Amniotic stem cell (primary cell): ENCODE results near the gene UTP25.
"Not testable (repeated sequence)": the region's sequence is repeated elsewhere in the genome, so short reads cannot be mapped to it uniquely, and the experiment has no call there.

ENCODE experiments used
- DNase-seq: peaks from one replicate; lab custom pipeline; 2025; lab: John Stamatoyannopoulos, UW

Gene UTP25, protein sequence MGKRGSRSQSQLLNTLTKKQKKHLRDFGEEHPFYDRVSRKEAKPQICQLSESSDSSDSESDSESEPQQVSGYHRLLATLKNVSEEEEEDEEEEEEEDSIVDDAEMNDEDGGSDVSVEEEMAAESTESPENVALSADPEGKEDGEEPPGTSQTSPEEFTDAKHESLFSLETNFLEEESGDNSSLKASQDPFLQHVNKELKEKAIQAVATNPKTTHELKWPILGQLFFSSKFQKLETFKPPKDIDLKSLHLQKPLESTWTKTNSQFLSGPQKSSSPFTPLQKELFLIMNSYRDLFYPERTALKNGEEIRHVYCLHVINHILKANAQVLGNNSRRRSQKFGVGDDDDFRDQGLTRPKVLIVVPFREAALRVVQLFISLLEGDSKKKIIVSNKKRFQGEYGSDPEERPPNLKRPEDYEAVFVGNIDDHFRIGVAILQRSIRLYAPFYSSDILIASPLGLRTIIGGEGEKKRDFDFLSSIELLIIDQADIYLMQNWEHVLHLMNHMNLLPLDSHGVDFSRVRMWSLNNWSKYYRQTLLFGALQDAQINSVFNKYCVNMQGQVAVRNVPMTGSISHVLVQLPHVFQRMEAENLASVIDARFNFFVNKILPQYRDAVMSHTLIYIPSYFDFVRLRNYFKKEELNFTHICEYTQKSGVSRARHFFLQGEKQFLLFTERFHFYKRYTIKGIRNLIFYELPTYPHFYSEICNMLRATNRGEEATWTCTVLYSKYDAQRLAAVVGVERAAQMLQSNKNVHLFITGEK

GRCh38 chr1:209827384-209828262 lies at the start of gene UTP25:
Gene UTP25, plus strand, starts transcription at chr1:209827972. Its CDS starts 92 bp downstream, at chr1:209828064.
- peak; percentile 96 for DNase-seq

DNA sequence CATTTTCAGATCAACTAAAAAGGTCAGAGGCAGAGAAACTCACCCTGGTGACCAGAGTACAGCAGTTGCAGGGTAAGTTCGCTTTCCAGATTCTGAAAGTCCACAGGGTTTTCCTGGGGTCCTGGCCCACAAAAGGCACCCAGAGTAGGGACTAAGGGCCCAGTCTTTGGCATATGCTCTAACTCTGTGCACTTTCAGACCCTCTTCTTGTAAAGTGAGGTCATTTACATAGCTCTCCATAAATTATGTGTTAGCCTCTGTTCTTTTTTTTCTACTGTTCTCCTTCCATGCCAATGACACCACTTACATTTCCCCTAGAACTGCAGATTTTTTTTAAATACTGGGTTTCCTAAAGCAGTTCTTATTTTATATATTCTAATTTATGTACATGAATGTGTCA lies 49.7 kb upstream of the UTP25 start:
- no peak for DNase-seq

- no peak for DNase-seq
Observed at GRCh38 chr1:209780268-209780667, 47.5 kb upstream of the UTP25 start.

DNA sequence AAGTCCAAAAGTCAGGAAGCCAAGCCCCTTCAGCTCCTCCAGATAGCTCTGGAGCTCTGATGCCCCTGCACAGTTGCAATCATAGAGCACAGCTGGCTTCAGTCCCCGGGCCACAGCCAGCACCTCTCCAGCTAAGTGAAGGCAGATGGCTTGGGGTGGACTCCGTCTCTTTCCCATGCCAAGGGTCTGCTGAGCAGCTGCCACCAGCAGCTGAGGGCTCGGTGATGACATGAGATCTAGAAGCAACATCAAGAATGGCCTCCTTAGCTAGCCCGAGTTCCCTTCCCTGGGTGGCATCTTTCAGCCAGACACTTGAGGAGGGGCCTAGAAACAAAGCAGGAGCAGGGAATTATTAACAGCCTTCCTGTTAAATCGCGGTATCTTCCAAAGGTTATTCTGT lies 44.4 kb upstream of the UTP25 start:
- no peak for DNase-seq

GRCh38 chr1:209784265-209785169 lies 43.3 kb upstream of the UTP25 start, which contains the start of gene C1orf74:
Gene C1orf74, minus strand, starts transcription at chr1:209784559. Its CDS starts 925 bp downstream, at chr1:209783634.
- peak; percentile 95 for DNase-seq

DNA sequence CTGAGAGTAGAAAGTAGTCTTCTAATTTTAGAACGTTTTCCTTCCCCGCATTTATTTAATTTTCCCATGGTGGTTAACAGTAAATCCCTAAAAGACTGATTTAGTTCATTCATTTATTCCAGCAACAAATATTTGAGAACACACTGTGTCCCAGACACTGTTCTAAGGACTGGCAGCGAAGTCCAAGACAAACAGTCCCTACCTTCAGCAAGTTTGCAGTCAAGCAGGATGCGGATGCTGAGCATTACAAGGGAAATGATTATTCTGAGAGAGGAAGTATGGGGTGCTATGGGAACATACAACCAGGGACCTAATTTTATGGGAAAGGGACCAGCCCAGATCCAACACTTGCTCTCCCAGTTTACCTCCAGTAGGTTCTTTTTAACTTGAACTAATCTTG lies 42.2 kb upstream of the UTP25 start:
- DNase-seq, result no peak

- no peak for DNase-seq
Observed at GRCh38 chr1:209786146-209786545, 41.6 kb upstream of the UTP25 start.

GRCh38 chr1:209787551-209787950 lies 40.2 kb upstream of the UTP25 start:
- no peak for DNase-seq

DNA sequence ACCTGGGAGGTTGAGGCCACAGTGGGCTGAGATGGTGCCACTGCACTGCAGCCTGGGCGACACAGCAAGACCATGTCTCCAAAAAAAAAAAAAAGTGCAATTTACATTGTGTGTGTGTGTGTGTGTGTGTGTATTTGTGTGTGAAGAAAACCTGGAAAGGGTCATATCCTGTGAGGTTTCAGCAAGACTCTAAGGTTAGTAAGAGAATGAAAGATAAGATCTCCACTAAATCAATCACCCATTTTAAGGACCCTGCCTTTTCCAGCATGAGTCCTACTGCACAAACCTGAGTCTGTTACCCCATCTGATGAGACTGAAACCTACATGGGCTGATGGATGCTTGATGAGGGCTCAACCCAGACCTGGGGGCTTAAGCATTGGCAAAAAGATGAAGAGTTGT lies 38.5 kb upstream of the UTP25 start:
- DNase-seq, result no peak

- DNase-seq, result no peak
Observed at GRCh38 chr1:209790286-209791193, 37.2 kb upstream of the UTP25 start.

DNA sequence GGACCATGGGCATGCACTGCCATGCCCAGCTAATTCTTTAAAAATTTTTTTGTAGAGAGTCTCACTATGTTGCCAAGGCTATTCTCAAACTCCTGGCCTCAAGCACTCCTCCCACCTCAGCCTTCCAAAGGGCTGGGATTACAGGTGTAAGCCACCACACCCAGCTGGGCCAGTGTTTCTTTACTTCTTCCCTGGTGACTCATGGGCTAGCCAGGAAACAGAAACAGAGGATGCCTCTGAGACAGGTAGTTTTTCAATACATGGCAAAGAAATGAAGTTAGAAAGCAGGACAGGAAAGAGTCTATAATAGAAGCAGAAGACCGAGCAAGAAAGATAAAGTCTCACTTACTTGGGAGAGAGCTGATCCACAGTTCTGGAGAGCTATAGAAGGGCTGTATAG lies 35.9 kb upstream of the UTP25 start:
- no peak for DNase-seq

DNA sequence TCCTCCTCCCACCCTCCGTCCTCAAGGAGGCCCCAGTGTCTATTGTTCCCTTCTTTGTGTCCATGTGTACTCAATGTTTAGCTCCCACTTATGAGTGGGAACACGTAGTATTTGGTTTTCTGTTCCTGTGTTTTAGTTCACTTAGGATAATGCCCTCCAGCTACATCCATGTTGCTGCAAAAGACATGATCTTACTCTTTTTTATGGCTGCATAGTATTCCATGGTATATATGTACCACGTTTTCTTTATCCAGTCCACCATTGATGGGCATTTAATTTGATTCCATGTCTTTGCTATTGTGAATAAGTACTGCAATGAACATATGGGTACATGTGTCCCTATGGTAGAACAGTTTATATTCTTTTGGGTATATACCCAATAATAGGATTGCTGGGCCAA lies 34.1 kb upstream of the UTP25 start:
- DNase-seq, result not testable (repeated sequence)

- peak; percentile 24 for DNase-seq
Observed at GRCh38 chr1:209797978-209798639, 29.7 kb upstream of the UTP25 start.

GRCh38 chr1:209800984-209801834 lies 26.6 kb upstream of the UTP25 start:
- no peak for DNase-seq

DNA sequence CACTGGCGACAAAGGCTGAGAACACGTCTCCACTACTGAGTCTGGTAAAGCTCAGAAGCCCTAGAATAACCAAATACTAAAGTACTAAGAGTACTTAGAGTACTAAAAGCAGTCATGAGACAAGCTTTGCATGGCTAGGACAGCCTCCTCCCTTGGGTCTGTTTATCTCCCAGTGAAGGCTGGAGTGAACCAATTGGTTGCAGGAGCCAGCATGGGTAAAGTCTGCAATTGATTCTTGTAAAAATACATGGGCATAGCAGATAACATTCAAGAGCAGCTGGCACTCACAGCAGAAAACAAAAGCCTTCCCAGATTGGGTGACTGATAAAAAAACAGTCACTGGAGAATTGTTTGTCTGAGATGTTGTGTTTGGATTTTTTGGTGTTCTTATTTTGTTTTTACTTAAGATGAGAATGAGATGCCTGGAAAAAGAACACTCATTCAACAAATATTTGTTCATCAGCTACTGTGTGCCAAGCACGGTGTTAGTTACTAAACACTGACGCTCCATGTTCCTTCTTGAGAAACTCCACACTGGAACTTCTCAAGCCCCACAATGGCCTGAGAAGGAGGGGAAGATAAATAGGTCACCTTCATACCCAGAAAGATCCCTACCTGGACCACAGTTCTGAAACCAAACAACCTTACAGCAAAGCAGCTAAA lies 25.5 kb upstream of the UTP25 start:
- DNase-seq, result no peak

GRCh38 chr1:209802780-209803152 lies 25.0 kb upstream of the UTP25 start:
- no peak for DNase-seq

- no peak for DNase-seq
Observed at GRCh38 chr1:209803568-209803967, 24.2 kb upstream of the UTP25 start.

DNA sequence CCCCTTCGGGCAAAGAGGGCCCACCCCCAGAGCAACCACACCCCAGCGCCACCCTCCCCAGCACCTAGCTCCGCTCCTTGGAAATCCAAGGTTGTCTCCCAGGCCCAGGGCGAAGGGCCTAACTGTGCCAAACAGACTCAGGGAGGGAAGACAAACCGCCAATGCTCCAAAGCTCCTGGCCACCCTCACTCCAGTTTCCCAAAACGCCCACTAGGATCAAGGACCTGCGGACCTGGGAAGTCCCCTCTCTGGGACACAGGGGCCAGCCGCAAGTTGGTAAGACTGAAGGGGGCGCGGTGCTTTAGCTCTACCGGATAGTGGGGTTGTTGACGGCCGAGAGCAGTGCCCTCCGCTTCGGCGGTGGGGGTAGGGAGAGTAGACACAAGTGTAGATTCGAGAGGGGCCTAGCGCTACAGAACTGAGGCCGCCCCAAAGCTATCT lies 22.4 kb upstream of the UTP25 start:
- no peak for DNase-seq
